GDM1 (cell line): Measurements from ENCODE around the gene ZNHIT6.

Source experiments
- DNase-seq: peaks from one replicate; lab custom pipeline; 2025; lab: John Stamatoyannopoulos, UW

The ZNHIT6 gene

DNA sequence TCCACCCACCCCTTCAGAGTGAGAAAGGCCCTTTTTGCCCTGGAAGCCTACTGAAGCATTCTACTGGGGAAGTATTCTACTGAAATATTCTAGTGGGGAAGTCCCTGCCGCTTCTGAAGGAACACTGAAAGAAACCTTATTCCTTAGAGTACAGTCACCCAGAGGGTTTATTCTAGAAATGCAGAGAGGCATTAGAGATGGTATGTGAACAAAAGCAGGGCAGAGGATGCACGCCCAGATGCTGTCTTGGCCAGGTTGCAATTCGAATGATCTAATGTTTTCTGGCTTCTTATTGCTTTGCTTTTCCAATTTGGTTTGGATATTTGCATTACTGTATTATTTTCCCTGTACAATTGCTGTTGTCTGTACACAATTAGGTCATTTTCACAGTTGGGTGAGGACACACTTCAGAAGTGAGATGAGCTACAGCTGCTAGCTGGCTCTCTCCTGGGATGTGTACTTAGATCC, 90.6 kb downstream of the ZNHIT6 start:
- no peak for DNase-seq

DNA sequence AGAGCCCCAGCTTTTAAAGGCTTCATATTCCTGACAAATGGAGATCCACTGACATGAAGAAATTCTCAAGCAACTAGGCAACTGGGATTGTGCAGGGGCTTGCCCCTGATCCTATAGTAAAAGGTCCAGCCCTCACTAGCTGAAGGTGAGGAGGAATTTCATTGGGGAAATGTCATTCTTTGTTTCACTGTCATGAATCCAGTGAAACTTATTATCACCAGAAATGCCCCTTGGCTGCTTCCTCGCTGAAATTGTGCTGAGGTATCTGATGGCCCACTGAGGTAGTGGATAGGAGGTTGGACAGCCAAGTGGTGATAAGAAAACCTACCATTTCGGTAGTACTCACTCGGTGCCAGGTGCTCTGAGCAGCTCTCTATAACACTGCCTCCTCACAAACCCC, 91.5 kb downstream of the ZNHIT6 start:
- DNase-seq = no peak

DNA sequence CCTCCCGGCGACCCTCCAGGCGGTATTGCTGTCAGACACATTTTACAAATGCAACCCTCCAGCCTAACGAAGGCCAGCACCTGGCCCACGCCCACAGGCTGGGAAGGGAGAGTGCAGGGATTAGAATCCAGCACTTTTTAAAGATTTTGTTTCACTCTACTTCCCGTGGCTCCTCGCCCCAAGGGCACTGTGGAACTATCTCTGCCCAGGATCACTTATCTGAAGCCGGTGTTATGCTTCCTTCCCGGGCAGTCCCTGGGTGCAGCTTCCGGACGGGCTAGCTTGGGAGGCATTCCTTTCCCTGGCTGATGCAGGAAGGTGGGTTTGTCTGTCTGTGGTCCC, 91.9 kb downstream of the ZNHIT6 start:
- DNase-seq = no peak

DNA sequence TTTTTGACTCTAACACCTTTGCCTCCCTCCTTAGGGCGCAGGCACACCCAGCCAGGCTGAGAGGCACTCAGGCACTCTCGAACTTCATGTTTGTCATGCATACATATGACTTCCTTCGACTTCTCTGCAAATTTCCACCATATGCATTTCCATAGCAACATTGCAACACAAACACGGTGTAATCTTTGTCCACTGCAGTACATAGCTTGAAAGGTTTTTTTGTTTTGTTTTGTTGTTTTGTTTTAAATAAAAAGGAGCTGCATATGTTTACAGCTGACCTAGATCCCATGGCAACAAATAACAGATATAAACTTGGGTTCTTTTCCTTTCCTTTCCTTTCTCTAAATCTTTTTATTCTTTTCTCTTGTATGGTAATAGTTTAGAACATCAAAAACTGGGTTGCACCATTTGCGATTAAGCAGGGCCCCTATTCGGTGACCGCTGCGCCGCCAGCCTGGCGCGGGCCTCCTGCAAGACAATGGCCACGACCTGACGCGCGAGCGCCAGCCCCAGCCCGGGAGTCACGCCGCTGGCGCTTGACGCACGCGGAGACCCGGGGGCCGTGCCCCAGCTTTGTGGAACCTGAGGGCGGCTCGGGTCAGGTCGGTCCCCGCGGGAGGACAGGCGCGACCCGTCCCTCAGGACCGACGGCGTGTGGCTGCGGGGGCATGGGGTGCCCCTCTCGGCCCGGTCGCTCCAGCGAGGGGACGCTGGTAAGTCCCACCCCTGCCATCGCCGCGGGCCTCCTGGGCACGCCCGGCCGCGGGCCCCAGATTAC, 92.5 kb downstream of the ZNHIT6 start:
- no peak for DNase-seq

DNA sequence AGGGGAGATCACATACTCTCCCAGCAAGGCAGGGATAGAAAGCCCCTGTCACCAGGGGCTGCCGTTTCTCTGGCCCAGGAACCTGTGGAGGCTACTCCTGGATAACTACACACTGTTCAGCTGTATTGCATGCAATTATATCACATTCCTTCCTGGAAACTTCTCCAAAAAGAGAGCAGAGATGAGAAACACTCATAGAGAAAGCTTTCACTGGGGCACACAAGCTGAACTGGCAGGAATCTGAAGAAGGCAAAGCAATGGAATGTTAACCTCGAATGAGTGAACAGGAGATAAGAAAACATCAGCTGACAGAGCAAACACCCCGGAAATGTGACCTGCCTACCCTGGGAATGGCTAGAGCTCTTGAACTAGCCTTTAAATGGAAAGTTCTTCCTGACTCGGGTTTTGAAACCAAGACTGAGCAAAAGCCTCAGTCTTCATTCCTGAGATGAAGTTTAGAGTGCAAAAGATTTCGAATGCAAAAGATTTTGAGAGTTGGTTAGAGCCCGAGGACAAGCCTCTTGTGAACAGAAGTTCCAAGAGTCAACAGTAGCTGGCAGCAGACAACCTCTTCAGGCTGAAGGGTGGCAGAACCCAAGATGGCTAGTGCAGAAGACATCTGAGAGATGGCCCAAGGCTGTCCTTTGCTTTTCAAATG, 95.4 kb downstream of the ZNHIT6 start:
- DNase-seq = no peak

DNA sequence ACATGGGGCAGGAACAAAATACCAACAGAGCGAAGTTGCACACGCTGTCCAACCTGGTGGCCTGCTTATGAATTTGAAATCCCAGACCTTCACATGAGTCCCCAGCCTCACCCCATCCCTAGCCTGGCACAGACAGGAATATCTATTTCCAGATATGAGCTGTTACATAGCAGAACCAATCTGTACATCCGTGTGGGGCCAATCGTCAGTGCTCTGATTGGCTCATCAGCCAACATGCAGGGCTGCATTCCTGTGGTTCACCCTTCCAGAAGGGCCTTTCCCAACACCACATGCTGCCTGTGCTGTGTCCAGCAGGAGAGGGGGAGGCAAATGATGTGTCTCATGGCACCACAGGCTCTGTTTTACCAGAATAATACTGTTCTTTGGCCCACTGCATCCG, 96.4 kb downstream of the ZNHIT6 start:
- no peak for DNase-seq

DNA sequence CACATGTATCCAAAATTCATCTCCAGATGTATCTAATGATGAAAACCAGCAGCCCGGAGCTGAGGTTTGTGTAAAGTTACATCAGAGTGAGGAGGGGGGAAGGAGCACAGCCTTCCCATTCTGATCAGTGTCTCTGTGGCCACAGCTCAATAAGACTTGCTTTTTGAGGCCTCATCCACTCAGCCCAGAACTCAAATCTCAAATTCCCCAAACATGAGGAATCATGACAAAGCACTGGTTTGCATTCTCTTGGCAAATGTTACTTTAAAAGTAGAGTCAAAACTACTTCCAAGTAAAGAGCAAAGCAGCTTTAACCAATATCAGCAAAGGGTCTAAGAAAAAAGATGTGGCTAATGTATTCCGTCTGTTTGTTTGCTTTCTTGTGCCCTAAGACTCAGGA, 96.8 kb downstream of the ZNHIT6 start:
- DNase-seq = no peak

DNA sequence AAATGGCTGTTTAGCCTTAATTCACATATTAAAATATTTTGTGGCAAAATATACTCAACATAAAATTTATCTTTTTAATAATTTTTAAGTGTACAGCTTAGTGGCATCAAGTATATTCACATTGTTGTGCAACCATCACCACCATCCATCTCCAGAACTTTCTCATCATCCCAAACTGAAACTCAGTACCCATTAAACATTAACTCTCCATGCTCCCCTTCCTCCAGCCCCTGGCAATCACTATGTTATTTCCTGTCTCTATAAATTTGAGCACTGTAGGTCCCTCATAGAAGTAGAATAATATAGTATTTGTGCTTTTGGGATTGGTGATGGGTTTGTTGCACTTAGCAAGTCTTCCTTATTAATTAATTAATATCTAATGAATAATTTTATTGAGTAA, 98.3 kb downstream of the ZNHIT6 start:
- DNase-seq = no peak

DNA sequence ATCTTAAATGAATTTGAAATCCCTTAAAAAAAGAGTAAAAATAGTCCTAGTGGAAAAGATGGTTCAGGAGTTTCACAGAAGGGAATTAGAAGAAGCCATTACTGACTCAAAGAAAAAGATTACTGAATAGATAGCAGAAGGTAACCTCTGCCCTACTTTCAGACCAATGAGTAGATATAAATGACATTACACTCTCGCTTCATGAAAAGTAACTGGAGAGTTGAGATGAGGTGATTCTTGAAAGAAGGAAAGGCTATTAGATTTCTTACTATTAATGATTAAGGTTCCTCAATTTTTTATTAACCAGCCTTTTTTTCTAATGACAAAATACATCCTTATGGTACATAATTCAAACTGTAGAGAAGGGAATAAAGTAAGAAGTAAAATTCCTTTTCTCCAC, 99.4 kb downstream of the ZNHIT6 start:
- DNase-seq = no peak

DNA sequence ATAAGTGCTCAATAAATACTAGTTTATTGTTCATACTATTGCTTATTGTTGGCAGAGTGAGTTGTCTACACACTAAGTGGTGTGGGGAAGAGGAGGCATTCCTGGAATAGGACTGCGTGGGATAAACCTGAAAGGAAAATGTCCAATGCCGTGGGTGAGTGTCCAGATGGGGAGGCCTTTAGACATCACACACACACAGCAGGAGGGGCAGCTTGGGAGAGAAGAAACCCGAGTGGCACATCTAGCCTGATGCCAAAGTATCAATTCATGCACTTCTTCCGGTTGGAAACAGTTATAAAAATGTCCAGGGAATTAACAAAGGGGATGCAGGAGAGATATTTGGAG, 100.3 kb downstream of the ZNHIT6 start:
- no peak for DNase-seq

DNA sequence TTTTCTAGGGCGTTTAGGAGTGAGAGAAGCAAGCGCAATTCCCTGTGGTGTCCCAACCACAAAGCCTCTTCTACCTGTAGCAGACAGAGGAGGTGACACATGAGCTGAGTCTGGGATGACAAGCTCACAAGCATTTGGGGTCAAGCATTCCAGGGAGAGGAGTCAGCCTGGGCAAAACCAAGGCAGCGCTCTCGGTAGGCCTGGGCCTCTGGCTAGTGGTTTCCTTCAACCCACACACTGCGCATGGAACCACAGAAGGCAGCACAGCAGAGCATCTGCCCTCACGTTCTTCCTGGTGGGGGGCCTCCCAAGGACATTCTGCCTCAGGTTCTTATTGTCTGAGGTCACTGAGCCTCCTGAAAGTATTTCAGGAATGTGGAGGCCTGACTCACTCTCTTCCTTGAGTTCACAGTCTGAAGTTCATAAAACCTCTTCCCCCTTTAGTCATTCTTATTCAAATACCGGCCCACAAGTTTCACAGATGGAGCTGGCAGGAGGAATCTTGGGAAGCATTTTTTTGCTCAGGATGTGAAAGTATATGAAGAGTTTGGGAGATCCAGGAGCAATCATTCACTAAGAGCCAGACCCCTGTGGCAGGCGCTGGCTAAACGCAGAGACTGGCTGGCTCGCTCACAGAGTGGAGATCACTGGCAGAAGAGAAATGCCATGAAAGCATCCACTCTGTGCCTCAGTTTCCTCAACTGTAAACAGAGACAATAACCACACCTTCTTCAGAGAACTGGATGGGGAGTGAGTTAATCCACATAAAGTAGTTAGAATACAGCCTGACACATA, 100.9 kb downstream of the ZNHIT6 start:
- DNase-seq = no peak

DNA sequence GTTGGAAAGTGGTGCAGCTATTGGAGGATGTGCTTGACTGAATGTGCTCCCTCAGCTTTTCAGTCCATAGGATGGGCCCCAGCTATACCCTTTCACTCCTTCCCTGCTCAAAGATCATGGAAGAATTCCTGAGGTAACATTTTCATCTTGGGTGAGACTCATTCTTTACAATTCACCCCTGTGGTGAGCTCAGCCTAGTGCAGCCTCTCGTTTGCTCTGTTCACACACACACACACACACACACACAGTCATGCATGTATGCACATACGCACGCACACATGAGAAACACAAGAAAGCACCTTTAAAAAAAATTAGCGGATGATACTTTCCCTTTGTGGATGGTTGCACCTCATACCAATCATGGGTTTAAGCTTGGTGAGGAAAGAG, 101.8 kb downstream of the ZNHIT6 start:
- DNase-seq = no peak

DNA sequence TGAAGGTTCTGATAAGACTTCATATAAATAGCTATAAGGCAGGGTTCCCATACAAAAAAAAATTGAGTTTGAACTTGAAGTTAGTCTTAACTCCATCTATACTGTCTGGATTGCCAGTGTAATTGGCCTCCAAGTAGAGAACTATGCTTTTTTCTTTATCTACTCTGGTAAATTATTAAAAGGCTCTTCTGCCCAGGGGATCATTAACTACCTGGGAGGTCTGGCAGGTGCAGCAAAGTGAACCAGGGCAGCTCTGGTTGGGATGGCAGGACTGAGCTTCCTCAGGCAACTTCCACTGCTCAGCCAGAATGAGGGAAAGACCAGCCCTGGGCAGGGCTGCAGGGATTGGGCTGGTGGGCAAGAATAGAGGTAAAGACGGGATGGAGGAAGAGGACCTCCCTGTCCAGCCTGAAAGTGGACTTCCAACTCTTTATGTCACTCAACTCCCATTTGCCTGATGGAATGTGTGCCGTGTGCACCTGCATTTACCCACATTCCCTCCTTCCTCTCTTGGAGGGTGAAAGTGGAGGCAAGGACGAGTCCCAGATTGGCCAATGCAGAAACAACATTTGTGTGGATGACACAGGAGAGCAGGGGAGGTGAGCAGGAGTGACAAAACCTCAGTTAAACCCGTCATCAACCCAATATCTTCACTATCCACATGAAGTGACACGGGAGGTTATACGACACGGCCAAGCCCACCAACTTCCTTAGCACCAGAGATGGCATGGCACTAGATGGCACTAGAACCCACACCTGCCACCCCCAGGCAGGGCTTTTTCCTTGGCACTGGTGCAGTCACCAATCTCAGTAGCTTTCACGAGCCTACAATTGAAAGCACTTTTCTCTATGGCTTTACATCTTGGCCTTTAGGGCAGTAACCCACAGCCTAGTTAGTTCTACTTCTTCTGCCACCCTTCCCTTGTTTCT, 102.5 kb downstream of the ZNHIT6 start:
- DNase-seq = no peak

DNA sequence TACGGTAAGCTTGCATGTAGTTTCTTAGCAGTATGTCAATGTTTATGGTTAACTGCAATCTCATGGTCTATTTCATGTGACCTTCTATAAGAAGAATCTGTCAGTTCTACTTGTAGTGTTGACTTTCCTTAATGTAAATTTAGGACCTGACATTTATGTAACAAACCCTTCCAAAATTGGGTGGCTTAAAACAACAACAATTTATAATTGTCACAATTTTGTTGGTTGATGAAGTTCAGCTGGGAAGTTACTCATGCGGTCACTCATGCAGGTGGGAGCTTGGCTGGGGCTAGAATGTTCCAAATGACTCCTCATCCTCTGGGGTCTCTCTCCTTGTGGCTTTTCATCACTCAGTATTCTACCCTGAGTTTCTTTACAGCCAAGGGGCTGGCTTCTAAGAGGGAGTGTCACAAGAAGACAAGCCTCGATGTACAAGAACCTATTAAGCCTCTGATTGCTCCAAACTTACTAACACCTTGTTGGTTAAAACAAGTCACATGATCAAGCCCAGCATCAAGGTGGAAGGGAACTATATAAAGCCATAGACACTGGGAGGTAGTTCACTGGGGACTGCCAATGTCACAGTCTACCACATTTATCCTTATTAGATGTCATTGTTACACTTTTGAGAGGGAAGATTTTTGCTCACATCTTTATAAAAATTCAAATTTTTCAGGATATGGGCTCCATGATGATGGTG, 103.8 kb downstream of the ZNHIT6 start:
- no peak for DNase-seq

DNA sequence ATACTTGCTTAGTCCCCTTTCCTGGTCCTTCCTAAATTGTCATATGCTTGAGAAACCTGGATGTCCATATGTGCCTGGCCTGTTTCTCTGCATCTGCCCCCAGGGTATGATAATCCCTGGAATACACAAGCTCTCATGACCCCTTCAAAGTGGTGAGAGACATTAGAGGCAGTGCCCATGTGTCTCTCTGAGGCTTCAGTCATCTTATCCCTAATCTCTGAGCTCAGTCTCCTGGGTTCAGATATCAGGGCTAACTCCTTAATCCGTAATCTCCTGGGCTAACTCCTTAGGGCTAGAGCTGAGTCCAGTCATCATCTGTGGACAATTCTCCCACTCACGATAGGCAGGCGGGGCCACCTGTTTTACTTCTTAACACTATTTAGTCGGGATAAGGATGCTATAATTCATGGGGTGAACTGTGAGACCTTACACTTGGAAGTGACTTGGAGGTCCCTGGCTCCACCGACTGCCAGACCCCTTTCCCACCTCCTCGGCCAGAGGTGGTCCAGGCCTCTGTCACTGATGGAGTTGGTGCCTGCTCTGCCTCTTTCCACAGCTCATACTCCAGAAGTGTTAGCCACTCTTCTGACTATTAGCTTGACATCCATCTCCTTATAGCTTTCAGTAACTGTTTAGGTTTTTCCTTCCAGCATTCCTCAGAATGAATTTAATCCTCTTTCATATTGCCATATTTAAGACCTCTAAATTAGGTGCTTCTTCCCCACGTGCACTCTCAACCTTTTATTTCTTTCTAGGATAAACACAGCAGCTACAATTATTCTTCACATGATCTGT, 105.0 kb downstream of the ZNHIT6 start:
- no peak for DNase-seq

DNA sequence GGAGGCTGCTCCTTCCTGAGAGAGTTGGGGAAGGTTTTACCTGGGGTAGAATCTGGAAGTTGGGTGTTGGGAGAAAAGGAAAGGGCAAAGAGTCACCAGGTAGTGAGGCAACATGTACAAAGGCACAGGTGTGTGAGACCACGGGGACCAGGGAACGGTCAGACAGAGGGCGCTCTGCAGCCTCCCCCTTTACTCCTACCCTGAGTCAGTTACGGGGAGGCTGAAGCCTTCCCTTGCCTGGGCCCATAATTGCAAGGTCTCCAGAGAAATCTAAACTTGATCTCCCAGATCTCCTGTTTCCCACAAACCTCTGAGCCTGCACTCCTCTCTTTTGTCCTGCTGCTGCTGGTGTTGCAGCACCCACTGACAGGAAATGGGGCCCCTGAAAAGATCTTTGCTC, 105.7 kb downstream of the ZNHIT6 start:
- DNase-seq = no peak

DNA sequence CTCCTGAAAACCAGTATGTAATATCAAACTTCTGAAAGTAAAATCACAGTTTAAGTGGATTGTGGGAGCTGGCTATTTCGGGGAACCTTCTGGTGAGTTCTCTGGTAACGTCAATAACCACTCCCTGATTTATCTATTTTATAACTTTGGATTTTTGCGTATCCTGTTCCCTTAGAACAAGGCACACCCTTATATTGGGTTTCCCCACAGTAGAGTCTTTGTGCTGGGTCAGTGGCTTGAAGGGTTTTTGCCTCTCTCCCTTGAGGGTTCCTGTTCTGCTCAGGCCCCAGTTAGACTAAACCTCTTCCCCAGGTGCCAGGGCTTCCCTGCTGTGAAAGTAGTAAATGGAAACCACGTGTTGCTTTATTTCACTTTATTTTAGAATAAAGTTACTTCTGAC, 106.3 kb downstream of the ZNHIT6 start:
- DNase-seq = no peak

DNA sequence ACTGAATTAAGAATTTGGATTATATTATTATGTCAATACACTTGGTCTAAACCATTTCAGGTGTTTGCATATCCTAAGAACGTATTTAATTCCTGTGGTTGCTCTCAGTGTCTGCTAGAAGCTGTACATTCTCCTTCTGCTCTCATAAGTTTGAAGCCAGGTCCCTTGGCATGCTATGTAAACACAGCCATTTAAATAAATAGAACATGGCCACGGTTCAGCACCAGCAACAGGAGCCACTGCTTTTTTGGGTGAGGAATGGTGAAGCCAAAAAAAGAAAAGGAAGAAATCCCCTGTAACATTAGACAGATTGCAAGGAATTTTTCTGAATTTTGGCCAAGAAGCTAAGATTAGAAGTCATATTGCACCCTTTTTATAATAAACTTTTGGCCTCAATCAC, 108.6 kb downstream of the ZNHIT6 start:
- no peak for DNase-seq
